HG03280 (cell line): ENCODE data around the gene CBL.

Experiments
- ATAC-seq: cut with Tn5 transposase; IDR thresholded peaks from one replicate; pipeline ENCODE4 v1.9.1; 2021; ENCODE audit warnings: mild to moderate bottlenecking, moderate library complexity; ENCODE audit not compliant: unreplicated experiment

CBL gene

DNA sequence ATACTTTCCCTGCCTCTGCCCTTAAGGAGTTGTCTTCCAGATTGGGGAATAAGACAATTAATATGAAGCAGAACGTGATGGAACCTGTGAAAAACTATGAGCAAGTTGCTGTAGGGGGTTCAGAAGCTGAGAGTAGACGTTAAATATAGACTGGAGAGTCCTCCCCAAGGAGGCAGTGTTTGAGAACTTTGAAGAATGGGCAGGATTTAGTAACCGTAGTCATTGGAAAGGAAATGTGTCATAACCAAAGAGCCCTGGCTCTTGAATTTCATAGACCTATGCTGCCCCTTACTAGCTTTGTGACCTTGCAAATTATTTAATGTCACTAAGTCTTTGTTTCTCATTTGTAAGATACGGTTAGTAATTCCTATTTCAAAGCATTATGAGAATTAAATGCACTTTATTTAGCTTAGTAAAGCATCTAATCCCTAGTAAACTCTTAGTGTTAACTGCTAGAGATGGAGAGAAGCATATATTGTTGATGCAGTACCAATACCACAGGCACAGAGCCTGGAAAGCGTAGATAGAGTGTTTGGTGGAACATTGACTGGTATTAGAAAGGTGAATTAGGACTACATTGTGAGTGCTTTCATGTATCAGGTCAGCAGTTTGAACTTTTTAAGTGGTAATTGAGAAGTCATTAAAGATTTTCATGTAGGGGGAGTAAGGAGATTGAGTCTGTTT, 56.7 kb downstream of the CBL start:
- ATAC-seq, result no peak

DNA sequence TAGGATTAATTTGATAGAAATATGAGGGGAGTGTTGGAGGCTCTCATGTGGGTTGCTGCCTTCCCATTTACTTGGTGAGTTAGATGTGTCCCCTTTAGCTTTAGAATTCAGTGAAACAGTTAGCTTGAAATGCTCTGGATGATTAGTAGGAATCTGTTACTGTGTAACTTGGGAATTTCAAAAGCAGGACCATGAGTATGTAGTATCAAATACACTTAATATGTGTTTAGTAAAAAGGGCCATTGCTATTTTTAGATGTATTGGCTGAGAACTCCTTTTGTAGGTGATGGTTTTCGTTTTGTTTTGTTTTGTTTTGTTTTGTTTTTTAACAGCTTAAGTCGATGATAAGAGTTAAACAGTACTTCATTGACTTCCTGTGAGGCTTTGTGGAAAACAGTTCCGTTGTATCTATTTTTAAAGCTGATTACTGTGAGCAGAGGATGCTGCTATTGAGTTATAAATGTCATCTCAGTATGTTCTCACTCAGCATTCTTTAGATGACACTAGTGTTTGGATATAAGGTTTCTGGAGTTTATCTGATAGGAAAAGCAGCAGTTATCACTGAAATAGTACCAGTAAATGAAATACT, 57.3 kb downstream of the CBL start:
- no peak for ATAC-seq

DNA sequence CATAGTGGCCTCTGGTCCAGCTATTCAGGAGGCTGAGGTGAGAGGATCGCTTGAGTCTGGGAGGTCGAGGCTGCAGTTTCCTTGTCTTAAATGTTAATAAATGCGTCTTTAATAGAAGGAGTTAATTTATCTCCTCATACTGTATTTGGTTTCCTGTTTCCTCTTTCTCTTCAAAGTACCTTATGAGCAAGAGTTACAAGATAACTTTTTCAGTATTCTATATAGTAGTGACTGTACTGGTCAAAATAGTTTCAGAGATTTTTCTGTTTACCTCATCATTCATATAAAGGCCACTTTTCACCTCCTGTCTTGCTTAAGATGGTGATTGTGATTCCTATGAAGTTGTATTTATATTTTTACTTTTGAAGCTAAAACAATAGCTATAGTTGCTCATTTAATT, 59.9 kb downstream of the CBL start:
- ATAC-seq, result no peak

- no peak for ATAC-seq
These were observed 60.5 kb downstream of the CBL start for GRCh38 chr11:119266517-119267255.

- ATAC-seq, result no peak
These were observed 61.5 kb downstream of the CBL start for GRCh38 chr11:119267645-119268044.

DNA sequence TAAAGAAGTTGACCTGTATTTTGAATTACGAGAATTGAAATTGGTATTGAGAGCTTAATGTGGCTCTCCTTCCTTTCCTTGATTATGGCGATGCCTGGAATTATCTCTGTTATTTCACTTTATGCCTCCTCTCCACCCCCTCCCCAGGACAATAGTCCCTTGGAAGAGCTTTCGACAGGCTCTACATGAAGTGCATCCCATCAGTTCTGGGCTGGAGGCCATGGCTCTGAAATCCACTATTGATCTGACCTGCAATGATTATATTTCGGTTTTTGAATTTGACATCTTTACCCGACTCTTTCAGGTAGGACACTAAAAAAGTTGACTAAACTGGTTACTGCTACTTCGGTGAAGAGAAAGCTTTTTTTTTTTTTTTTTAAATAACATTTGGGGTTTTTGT, 67.6 kb downstream of the CBL start:
- no peak for ATAC-seq

DNA sequence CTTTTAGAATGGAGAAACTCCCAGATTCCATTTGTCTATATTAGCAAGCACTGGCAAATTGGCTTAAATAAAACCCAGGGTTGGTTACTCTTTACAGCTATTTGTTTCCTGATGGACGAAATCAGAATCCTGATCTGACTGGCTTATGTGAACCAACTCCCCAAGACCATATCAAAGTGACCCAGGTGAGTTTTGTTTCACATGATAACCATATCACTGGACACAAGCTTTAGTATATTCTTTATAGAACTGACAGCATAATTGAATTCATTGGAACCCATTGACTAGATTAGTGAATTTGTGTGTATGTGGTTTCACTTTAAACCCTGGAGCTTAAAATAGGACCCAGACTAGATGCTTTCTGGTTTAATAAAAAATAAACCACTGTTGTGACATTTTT, 71.5 kb downstream of the CBL start:
- ATAC-seq, result no peak

DNA sequence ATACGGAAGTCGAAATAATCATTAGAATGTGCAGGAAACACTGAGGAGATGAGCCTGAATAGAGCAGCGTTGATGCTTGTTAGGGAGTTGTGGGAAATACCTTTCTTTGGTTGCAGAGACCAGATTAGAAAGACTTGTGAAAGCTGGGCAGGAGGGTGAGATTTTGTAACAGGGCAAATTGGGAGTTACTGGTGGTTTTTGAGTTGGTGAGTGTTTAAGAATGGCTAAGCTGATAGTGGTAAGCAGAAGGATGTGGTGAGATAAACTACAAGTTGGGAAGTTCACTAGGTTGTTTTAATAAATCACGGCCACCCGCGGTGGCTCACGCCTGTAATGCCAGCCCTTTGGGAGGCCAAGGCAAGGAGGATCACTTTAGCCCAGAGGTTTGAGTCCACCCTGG, 76.4 kb downstream of the CBL start:
- no peak for ATAC-seq

- ATAC-seq, result no peak
These were observed 78.4 kb downstream of the CBL start for GRCh38 chr11:119284344-119285157.

DNA sequence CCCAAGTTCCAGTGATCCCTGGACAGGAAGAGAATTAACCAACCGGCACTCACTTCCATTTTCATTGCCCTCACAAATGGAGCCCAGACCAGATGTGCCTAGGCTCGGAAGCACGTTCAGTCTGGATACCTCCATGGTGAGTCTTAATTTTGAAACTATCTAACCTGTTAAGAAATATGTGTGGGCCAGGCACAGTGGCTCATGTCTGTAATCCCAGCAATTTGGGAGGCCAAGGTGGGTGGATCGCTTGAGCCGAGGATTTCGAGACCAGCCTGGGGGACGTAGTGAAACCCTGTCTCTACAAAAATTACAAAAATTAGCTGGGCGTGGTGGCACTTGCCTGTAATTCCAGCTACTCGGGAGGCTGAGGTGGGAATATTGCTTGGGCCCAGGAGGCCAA, 79.3 kb downstream of the CBL start:
- ATAC-seq, result no peak

DNA sequence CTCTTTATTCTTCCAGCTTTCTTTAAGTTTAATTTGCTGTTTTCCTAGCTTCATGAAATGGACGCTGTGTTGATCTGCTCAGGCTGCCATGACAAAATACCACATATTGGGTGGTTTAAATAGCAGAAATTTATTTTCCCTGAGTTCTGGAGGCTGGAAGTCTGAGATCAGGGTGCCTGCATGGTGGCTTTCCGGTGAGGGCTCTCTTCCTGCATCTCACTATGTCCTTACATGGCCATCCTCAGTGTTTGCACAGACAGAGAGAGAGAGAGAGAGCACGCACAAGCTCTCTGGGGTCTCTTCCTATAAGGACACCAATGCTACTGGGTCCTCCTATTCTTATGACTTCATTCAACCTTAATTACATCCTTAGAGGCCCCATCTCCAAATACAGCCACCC, 82.1 kb downstream of the CBL start:
- no peak for ATAC-seq

GRCh38 chr11:119290894-119291497, 84.9 kb downstream of the CBL start:
- ATAC-seq, result no peak

DNA sequence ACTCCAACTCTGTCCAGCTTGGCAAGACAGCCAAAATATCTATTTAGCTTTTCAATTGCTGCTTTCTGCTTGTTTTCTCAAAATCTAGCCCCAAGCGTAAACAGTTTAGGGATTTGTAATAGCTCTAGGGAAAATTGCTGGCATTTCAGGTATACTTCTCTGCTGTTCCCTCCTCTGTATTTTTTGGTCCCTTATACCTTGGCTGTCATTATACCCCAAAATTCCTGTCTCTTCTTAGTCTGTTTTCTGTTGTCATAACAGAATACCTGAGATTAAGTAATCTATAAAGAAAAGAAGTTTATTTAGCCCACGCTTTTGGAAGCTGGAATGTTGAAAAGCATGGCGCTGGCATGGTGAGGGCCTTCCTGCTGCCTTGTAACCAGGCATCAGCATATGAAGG, 87.3 kb downstream of the CBL start:
- ATAC-seq, result no peak

- no peak for ATAC-seq
These were observed 89.0 kb downstream of the CBL start for GRCh38 chr11:119295178-119295577.

DNA sequence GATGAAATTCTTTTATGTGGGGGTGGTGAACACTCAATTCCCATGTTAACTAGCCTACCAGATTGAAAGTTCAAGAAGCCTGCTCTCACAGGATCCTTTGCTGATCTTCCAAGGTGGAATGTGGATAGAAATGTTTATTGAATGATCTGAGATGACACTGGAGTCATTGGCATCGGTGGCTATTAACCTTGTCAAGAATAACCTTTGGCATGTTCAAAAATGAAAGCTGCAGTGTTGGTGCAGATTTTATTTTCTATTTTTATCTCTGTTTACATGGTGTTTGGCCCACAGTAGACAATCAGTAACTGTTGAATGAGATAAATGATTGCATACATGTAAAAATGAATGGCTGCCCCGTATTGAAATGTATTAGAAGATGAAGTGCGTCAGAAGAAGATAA, 91.8 kb downstream of the CBL start:
- ATAC-seq, result no peak

GRCh38 chr11:119298726-119299125, 92.6 kb downstream of the CBL start:
- no peak for ATAC-seq

- ATAC-seq, result no peak
These were observed 93.3 kb downstream of the CBL start for GRCh38 chr11:119299416-119299815.

- ATAC-seq, result no peak
These were observed 94.2 kb downstream of the CBL start for GRCh38 chr11:119300198-119300964.

DNA sequence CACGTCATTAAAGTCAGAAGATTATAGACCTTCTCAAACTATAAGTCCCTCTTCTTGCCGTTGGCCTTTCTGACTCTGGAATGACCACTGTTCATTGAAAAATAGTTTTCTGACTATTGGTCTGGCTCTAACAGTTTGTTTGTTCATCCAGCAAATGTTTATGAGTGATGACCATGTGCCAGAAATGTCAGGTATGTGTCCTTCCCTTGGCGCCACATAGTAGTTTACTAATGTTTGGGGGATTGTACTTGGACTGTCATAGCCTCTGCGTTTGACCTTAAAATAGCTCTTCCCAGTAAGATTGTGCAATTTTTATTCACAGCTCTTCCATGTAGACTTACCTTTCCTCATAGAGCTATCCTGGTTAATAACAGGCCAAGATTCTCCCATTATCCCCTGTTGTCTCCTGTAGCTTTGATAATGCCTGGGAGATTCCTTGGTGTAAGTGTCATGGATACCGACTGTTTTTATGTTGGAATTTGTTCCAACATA, 97.1 kb downstream of the CBL start:
- no peak for ATAC-seq
